ENCODE results near the gene EIPR1. TPM values are rescaled to one million over a fixed set of nuclear protein-coding genes. Genes with fewer than 3 reads are reported as not detected.

The EIPR1 gene
- total and polyA plus RNA-seq, 2 of the 4 experiments (the other 2 are of a cell fraction) = 46.5 to 67.4 TPM

DNA sequence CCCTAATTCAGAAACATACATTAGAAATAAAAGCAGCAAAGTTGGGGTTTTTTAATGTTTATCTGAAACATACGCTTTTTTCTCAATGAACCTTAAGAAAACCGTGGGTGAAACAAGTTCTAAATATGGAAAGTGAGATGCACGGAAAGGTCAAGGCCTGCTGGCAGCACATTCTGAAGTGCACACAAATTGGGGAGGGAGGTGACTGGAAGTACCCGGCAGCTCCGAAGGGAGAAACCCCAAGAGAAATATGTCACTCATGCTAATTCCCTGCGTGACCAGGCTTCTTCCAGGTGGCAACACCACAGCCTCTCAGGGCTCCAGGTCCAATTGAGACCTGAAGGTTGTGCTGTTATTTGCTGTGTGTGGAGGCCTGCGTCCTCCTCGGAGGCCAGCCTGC is 45.5 kb downstream of the EIPR1 start:
- in situ Hi-C loops (cut with MboI; ENCODE audit: low sequenced_read_pairs) = no loop called here
- Histone ChIP-seq H3K9ac (ENCODE audit: low read depth, low read length) (no peak overlapping the region), H3K4me2 (ENCODE audit: low read depth, low read length) (no peak overlapping the region), H2AFZ (replicated peaks; ENCODE audit: low read length, poor library complexity) (peak overlapping the region; percentile 41), H4K91ac (ENCODE audit: insufficient read depth, low read depth, low read length) (no peak overlapping the region), H3K14ac (replicated peaks; ENCODE audit: low read depth, low read length) (no peak overlapping the region), H3K23ac (ENCODE audit: low read depth, low read length) (no peak overlapping the region), H2BK20ac (ENCODE audit: low read depth, low read length) (no peak overlapping the region), H3K4ac (ENCODE audit: low read depth, low read length) (no peak overlapping the region), H3K27me3 (ENCODE audit: control insufficient read depth, insufficient read depth, low read length) (no peaks in the 10 kb centered on the region), H2BK5ac (ENCODE audit: low read depth, low read length, poor library complexity, severe bottlenecking) (no peak overlapping the region), H3K27ac (ENCODE audit: insufficient read depth, low read length) (no peak overlapping the region), H4K20me1 (ENCODE audit: insufficient read depth, low read length) (no peaks in the 10 kb centered on the region), H2BK15ac (ENCODE audit: low read depth, low read length) (no peak overlapping the region), H3K9me3 (ENCODE audit: control insufficient read depth, insufficient read depth, low read length) (no peaks in the 10 kb centered on the region), H3K56ac (ENCODE audit: extremely low read depth, insufficient read depth, low read length) (no peak overlapping the region), H3K18ac (ENCODE audit: low read depth, low read length) (no peak overlapping the region), H2AK5ac (ENCODE audit: low read depth, low read length) (no peak overlapping the region), H2BK120ac (ENCODE audit: low read depth, low read length) (no peak overlapping the region), H3K9me1 (ENCODE audit: insufficient read depth, low read length) (peaks cover 12% of the 10 kb centered on the region), H4K5ac (ENCODE audit: low read depth, low read length) (no peak overlapping the region), H3K4me3 (ENCODE audit: insufficient read depth, low read depth, low read length) (no peak overlapping the region), H3K79me1 (ENCODE audit: low read depth in 1 of 2, low read length in 2 of 2) (peaks cover 5 to 10% of the 10 kb centered on the region in 2 experiments; a peak in 3 of 4 replicates), H3K36me3 (ENCODE audit: control insufficient read depth, insufficient read depth, low read length) (peaks cover 13% of the 10 kb centered on the region), H2AK9ac (replicated peaks; ENCODE audit: low read depth, low read length, poor library complexity) (no peak overlapping the region), H3K4me1 (ENCODE audit: control insufficient read depth, insufficient read depth, low read length) (no peaks in the 10 kb centered on the region), H4K8ac (ENCODE audit: low read depth in 2 of 2, low read length in 2 of 2) (no peak overlapping the region)
- CTCF ChIA-PET = no interaction called here
- no peak for TF ChIP-seq MAZ (IDR thresholded peaks at IDR 0.05; ENCODE audit: borderline replicate concordance, low read depth, low read length)
- TF ChIP-seq MAFK (IDR thresholded peaks at IDR 0.05; ENCODE audit: low read depth, low read length) = no peak
- TF ChIP-seq RFX5 (IDR thresholded peaks at IDR 0.05; ENCODE audit: low read depth, low read length) = no peak
- WGBS, 2 experiments (ENCODE audit: extremely low coverage in 2 of 2, insufficient read length in 1 of 2) = no CpG with 5 or more reads among the region's 8 CpGs
- ATAC-seq (ENCODE audit: low read depth) (no peak), DNase-seq (no peak)
- intact Hi-C loops (cut with micrococcal nuclease) = no loop called here
- POLR2A ChIA-PET (ENCODE audit: unreplicated experiment) = no interaction called here
- BruUV-seq (replicated peaks) = no TSS peak
- dilution Hi-C loops (cut with HindIII; ENCODE audit: low sequenced_read_pairs, unreplicated experiment) = no loop called here

Data from IMR-90 (cell line).